Skeletal muscle tissue (tissue), 4 donors: ENCODE results near the gene TTC21A. TPM values are rescaled to one million over a fixed set of nuclear protein-coding genes. Genes with fewer than 3 reads are reported as not detected.

Experiments
- H3K27ac ChIP-seq: one replicate; pipeline ENCODE4 v1.7.0; 2013; ENCODE audit warnings: mild to moderate bottlenecking, low read depth, low read length, inconsistent platforms
- H3K27me3 ChIP-seq, 3 donors: one replicate each; pipeline ENCODE4 v1.7.0; 2013; ENCODE audit warnings: low read length in 3 of 3; ENCODE audit not compliant: control insufficient read depth in 3 of 3, insufficient read depth in 3 of 3
- H3K36me3 ChIP-seq, 3 donors: one replicate each; pipeline ENCODE4 v1.7.0; 2013; ENCODE audit warnings: low read length in 3 of 3; ENCODE audit not compliant: control insufficient read depth in 3 of 3, insufficient read depth in 3 of 3
- H3K4me1 ChIP-seq, 3 donors: one replicate each; pipeline ENCODE4 v1.7.0; 2013; ENCODE audit warnings: low read length in 3 of 3, mild to moderate bottlenecking in 3 of 3; ENCODE audit not compliant: control insufficient read depth in 3 of 3, insufficient read depth in 3 of 3
- H3K4me3 ChIP-seq, 3 donors: one replicate each; pipeline ENCODE4 v1.7.0; 2013; ENCODE audit warnings: low read length in 3 of 3
- H3K9ac ChIP-seq, 3 donors: one replicate each; pipeline ENCODE4 v1.7.0; 2013; ENCODE audit warnings: low read length in 3 of 3, mild to moderate bottlenecking in 3 of 3, moderate library complexity in 2 of 3, low read depth in 1 of 3
- H3K9me3 ChIP-seq, 3 donors: one replicate each; pipeline ENCODE4 v1.7.0; 2013; ENCODE audit warnings: low read length in 3 of 3; ENCODE audit not compliant: control insufficient read depth in 3 of 3
- total RNA-seq: library from RNA; depleted of rRNA; stranded (reverse); fragments of >200 nt; gene quantifications from one replicate; pipeline ENCODE4 v1.2.3, GENCODE V29; 2014
- donor health status: Osteomylitis.

The TTC21A gene
- total RNA-seq, 1 donor from 2014 or later: 1.0 TPM

- H3K27me3 ChIP-seq: no peaks in the 10 kb centered on the region
- no peak overlapping the region for H3K4me3 ChIP-seq
- peaks cover 0 to 12% (median 6%) of the 10 kb centered on the region in 3 donors for H3K4me1 ChIP-seq
- no peaks in the 10 kb centered on the region for H3K9me3 ChIP-seq
- H3K36me3 ChIP-seq: no peaks in the 10 kb centered on the region
- no peak overlapping the region for H3K27ac ChIP-seq
- no peak overlapping the region for H3K9ac ChIP-seq
Observed at GRCh38 chr3:39125841-39126500, 18.5 kb downstream of the TTC21A start.

- no peak overlapping the region for H3K27ac ChIP-seq
- H3K9me3 ChIP-seq: no peaks in the 10 kb centered on the region
- H3K4me3 ChIP-seq: no peak overlapping the region
- no peak overlapping the region for H3K9ac ChIP-seq
- peaks cover 0 to 12% (median 6%) of the 10 kb centered on the region in 3 donors for H3K4me1 ChIP-seq
- no peaks in the 10 kb centered on the region for H3K36me3 ChIP-seq
- H3K27me3 ChIP-seq: no peaks in the 10 kb centered on the region
Observed at GRCh38 chr3:39126532-39127071, 19.1 kb downstream of the TTC21A start.

GRCh38 chr3:39127269-39127907 lies 19.9 kb downstream of the TTC21A start:
- no peak overlapping the region for H3K9ac ChIP-seq
- peaks cover 0 to 12% (median 6%) of the 10 kb centered on the region in 3 donors for H3K4me1 ChIP-seq

GRCh38 chr3:39127908-39128304 lies 20.4 kb downstream of the TTC21A start:
- Histone ChIP-seq H3K4me1 (peaks cover 0 to 12% (median 6%) of the 10 kb centered on the region in 3 donors), H3K36me3 (no peaks in the 10 kb centered on the region), H3K4me3 (no peak overlapping the region), H3K27me3 (no peaks in the 10 kb centered on the region), H3K27ac (no peak overlapping the region), H3K9me3 (no peaks in the 10 kb centered on the region), H3K9ac (no peak overlapping the region)

More at GRCh38 chr3:39127269-39127907, 19.9 kb downstream of the TTC21A start:
- no peak overlapping the region for H3K27ac ChIP-seq
- H3K9me3 ChIP-seq: no peaks in the 10 kb centered on the region
- H3K4me3 ChIP-seq: no peak overlapping the region
- no peaks in the 10 kb centered on the region for H3K36me3 ChIP-seq
- no peaks in the 10 kb centered on the region for H3K27me3 ChIP-seq

- no peak overlapping the region for H3K27ac ChIP-seq
- H3K9ac ChIP-seq: no peak overlapping the region
- no peaks in the 10 kb centered on the region for H3K36me3 ChIP-seq
- H3K4me3 ChIP-seq: no peak overlapping the region
- H3K27me3 ChIP-seq: no peaks in the 10 kb centered on the region
- H3K4me1 ChIP-seq: peaks cover 0 to 12% (median 6%) of the 10 kb centered on the region in 3 donors
- no peaks in the 10 kb centered on the region for H3K9me3 ChIP-seq
Observed at GRCh38 chr3:39128951-39129350, 21.5 kb downstream of the TTC21A start.

GRCh38 chr3:39130026-39130425 lies 22.5 kb downstream of the TTC21A start:
- Histone ChIP-seq H3K27me3 (no peaks in the 10 kb centered on the region), H3K36me3 (no peaks in the 10 kb centered on the region), H3K27ac (no peak overlapping the region), H3K4me1 (peaks cover 0 to 12% (median 10%) of the 10 kb centered on the region in 3 donors), H3K9me3 (no peaks in the 10 kb centered on the region), H3K4me3 (no peak overlapping the region), H3K9ac (peak overlapping the region in 1 of 3 donors; percentile 12)

GRCh38 chr3:39130693-39131265 lies 23.3 kb downstream of the TTC21A start:
- peaks cover 0 to 16% (median 12%) of the 10 kb centered on the region in 3 donors for H3K4me1 ChIP-seq
- no peaks in the 10 kb centered on the region for H3K27me3 ChIP-seq
- no peaks in the 10 kb centered on the region for H3K36me3 ChIP-seq
- H3K27ac ChIP-seq: no peak overlapping the region
- no peak overlapping the region for H3K4me3 ChIP-seq
- H3K9me3 ChIP-seq: no peaks in the 10 kb centered on the region
- no peak overlapping the region for H3K9ac ChIP-seq

GRCh38 chr3:39132096-39133092 lies 24.9 kb downstream of the TTC21A start:
- Histone ChIP-seq H3K4me3 (no peak overlapping the region), H3K36me3 (peaks cover 0 to 2% (median 0%) of the 10 kb centered on the region in 3 donors), H3K4me1 (peaks cover 0 to 9% (median 0%) of the 10 kb centered on the region in 3 donors), H3K27ac (no peak overlapping the region), H3K9me3 (no peaks in the 10 kb centered on the region), H3K9ac (no peak overlapping the region), H3K27me3 (no peaks in the 10 kb centered on the region)

GRCh38 chr3:39133093-39133490 lies 25.6 kb downstream of the TTC21A start:
- Histone ChIP-seq H3K9me3 (no peaks in the 10 kb centered on the region), H3K27ac (no peak overlapping the region), H3K4me3 (no peak overlapping the region), H3K36me3 (peaks cover 0 to 2% (median under 1%) of the 10 kb centered on the region in 3 donors), H3K27me3 (no peaks in the 10 kb centered on the region), H3K9ac (no peak overlapping the region), H3K4me1 (peaks cover 0 to 9% (median 0%) of the 10 kb centered on the region in 3 donors)
